SHP77 (cell line): Measurements from ENCODE around the gene XIST.
"Not testable (repeated sequence)": the region's sequence is repeated elsewhere in the genome, so short reads cannot be mapped to it uniquely, and the experiment has no call there.

ENCODE experiments used
- DNase-seq, 2 experiments: peaks; one replicate each; lab custom pipeline; 2025; lab: John Stamatoyannopoulos, UW

XIST gene

DNA sequence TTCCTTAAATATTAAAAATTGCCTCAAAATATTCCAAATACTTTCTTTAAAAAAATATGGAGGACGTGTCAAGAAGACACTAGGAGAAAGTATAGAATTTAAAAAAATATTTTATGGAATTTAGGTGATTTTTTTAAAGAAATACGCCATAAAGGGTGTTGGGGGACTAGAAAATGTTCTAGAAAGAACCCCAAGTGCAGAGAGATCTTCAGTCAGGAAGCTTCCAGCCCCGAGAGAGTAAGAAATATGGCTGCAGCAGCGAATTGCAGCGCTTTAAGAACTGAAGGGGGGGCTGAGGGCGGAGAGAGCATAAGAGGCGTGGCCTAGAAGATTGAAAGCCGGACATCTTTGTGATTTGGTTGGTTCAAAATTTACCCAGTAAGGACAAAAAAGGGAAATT, at the start of gene XIST:
XIST (minus strand) TSS at position 248 of the 400 bp plus-strand sequence.
- DNase-seq, result no peak

DNA sequence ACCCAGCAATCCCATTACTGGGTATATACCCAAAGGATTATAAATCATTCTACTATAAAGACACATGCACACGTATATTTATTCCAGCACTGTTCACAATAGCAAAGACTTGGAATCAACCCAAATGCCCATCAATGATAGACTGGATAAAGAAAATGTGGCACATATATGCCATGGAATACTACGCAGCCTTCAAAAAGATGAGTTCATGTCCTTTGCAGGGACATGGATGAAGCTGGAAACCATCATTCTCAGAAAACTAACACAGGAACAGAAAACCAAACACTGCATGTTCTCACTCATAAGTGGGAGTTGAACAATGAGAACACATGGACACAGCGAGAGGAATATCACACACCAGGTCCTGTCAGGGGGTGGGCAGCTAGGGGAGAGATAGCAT, 45.8 kb upstream of the XIST start:
- not testable (repeated sequence) for DNase-seq

DNA sequence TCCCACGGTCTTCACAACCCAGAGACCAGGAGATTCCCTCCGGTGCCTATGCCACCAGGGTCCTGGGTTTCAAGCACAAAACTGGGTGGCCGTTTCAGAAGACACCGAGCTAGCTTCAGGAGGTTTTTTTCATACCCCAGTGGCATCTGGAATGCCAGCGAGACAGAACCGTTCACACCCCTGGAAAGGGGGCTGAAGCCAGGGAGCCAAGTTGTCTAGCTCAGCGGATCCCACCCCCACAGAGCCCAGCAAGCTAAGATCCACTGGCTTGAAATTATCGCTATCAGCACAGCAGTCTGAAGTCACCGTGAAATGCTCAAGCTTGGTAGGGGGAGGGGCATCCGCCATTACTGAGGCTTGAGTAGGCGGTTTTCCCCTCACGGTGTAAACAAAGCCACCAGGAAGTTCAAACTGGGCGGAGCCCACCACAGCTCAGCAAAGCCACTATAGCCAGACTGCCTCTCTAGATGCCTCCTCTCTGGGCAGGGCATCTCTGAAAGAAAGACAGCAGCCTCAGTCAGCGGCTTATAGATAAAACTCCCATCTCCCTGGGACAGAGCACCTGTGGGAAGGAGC, 40.1 kb upstream of the XIST start:
- DNase-seq, result not testable (repeated sequence)

DNA sequence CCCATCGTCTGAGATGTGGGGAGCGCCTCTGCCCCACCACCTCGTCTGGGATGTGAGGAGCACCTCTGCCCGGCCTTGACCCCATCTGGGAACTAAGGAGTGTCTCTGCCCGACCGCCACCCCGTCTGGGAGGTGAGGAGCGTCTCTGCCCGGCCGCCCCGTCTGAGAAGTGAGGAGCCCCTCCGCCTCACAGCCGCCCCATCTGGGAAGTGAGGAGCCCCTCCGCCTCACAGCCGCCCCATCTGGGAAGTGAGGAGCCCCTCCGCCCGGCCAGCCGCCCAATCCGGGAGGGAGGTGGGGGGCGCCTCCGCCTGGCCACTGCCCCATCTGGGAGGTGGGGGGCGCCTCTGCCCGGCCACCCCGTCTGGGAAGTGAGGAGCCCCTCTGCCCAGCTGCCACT, 29.7 kb upstream of the XIST start:
- not testable (repeated sequence) for DNase-seq

DNA sequence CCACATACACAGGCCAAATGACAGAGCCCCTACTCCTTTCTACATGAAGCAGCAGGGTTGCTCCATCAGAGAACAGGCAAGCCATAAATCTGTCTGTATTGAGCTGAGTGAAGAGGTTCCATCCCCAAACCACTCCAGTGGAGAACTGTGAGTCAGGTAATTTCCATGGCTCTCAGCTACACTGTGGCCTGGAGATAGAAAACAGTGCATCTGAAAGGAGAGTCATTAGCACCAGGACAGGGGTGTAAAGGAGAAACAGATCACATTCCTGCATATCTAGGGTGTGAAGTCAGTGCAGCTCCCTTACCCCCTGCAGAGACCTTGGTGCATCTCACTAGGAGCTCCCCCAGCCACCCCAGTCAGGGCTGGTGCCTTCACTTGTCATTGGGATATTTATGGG, 25.2 kb upstream of the XIST start:
- no peak for DNase-seq

DNA sequence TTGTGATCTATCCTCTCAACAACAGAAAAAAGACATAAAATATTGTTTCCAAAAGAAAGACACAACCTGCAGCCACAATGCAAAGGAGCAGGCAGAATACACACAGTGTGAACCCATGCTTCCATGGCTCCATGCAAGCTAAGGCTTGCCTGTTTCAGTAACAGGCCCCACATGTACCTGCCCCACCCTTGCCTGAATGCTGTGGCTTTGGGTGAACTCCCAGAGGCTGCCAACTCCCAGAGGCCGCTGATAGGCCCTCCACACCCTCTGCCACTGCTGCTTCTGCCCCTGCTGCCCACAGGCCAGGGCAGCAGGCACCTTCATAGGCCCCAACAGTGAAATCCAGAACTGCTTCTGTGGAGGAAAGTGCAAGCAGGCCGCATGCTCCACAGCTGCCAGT, 24.4 kb upstream of the XIST start:
- no peak for DNase-seq

DNA sequence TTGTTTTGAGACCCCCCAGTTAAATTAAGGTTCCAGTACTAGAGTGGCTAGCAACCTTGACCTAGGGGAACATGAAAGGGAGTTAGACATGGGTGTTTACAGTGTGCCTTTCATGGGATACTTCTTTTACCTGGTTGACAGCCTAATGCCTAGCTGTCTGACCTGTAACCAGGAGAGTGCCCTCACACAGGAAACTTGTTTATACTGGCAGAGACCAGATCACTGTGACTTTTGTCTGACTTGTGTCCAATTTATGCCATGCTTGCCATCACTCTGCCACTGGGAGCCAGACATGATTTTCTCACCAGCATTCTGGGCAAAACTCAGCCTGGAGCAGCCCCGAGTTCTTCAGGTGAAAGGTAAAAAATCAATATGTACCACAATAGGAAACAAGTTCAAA, 16.4 kb upstream of the XIST start:
- DNase-seq, result no peak

DNA sequence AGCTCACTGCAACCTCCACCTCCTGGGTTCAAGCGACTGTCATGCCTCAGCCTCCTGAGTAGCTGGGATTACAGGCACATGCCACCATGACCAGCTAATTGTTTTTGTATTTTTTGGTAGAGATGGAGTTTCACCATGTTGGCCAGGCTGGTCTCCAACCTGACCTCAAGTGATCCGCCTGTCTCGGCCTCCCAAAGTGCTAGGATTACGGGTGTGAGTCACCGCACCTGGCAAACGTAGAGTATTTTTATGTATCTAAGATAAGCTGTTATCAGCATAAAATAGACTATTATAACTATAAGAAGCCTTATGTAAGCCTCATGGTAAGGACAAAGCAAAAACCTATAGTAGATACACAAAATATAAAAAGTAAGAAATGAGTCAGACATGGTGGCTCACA, 14.6 kb upstream of the XIST start:
- no peak for DNase-seq

DNA sequence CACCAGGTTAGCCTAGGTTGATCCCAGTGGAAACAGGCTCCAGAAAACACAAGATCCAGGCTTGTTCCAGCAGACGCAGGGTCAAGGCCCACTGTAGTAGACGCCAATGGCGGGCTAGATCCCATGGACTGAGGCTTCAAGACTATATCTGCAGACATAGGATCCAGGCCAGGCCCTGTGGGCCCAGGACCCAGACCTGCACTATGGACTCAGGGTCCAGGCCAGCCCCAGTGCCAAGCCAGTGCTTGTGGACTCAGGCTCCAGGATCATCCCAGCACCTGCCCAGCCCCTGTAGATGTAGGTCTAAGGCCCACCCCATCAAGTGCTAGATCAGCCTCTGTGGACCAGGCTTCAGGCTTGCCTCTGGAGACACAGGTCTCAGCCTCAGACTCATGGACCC, 11.3 kb upstream of the XIST start:
- no peak for DNase-seq

DNA sequence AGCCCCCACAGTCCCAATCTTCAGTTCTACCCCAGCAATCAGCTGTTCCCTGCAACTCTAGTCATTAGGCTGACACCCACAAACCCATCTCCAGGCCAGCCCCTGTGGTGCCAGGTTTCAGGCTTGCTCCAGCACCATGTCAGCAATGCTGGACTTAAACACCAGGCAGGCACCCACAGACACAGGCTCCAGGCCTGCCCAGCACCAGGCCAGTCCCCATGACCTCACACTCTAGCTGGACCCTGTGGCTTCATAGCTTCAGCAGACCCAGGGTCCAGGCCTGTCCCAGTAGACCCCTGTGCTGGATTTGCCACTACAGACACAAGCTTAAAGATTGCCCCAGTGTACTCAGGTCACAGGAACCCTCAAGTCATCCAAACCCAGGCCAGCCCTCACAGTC, 10.8 kb upstream of the XIST start:
- DNase-seq, result no peak

DNA sequence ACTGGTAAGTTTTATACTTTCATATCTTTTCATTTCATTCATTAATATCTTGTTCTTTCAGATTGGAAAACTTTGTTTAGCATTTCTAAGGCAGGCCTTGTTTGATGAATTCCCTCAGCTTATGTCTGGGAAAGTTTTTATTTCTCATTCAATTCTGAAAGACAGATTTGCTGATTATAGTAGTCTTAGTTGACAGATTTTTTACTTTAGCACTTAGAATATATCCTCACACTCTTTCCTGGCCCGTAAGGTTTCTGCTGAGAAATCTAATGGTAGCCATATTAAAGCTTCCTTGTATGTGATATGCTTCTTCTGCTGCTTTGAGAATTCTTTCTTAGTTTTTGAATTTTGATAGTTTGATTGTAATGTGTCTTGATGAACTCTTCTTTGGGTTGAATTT, 7.1 kb upstream of the XIST start:
- no peak for DNase-seq

DNA sequence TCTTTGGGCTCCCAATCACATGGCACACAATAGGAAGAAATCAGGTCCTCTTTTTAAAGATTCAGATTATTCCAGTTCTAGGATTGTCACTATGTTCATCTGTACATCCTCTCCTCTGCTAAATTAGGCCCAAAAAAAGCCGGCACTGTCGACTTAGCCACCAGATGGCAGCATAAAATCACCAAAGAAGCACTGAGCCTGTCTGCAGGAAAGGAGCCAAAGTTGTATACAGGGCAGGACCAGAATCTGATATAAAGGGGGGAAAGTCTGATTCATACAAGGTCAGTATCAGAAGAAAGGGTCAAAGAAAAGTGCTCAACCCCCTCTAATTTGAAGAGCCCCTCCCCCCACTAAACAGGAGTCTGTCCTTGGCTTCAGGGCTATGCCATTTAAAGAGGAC, 3.0 kb upstream of the XIST start:
- peak in 1 of 2 experiments; percentile 0 for DNase-seq

DNA sequence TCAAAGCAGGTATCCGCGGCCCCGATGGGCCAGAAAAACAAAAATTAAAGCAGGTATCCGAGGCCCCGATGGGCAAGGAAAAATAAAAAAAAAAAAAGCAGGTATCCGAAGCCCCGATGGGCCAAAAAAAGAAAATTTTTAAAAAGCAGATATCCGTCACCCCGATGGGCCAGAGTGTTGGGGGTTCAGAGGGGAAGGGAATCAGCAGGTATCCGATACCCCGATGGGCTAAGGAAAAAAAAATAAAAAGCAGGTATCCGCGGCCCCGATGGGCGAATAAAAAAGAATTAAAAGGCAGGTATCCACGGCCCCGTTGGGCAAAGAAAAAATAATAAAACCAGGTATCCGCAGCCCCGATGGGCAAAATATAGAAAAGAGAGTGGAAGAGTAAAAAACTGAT, 492 bp downstream of the XIST start:
- no peak for DNase-seq

DNA sequence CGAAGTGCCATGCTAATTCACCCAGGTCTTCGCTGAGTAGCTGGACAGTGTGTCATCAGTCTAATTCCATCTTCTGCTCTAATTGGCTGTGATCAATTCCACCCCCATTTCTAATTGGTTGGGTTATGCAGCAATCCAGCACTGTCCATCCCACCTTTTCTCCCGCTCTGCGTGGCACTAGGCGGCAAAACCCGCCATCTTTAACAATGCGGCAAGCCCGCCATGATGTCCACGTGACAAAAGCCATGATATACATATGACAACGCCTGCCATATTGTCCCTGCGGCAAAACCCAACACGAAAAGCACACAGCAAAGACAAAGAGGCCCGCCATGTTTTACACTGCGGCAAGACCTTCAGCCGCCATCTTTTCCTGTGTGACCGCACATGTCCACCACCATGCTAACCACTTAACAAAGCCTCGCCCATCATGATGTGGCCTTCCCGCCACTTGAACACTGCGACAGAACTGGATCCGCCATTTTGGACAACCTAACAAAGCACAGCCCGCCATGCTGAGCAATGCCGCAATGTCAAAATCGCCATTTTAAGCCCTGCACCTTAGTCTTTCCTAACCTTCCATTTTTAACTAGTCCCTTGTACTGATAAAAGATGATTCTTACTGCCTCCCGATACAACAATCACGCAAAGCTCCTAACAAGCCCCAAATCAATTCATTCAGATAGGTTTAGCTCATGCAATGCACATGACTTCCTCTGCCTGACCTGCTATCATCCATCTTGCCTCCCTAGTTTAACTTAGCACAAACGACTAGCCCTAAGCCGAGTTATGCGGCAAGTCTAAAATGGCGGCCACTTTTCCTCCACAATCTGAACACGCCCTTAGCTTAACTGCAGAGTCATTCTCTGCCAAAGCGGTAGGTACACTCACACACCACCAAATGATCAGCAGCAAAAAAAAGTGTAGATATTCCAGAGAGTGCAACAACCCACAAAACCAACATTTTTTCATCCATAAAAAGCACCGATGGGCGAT, 1.2 kb downstream of the XIST start:
- DNase-seq, result no peak

DNA sequence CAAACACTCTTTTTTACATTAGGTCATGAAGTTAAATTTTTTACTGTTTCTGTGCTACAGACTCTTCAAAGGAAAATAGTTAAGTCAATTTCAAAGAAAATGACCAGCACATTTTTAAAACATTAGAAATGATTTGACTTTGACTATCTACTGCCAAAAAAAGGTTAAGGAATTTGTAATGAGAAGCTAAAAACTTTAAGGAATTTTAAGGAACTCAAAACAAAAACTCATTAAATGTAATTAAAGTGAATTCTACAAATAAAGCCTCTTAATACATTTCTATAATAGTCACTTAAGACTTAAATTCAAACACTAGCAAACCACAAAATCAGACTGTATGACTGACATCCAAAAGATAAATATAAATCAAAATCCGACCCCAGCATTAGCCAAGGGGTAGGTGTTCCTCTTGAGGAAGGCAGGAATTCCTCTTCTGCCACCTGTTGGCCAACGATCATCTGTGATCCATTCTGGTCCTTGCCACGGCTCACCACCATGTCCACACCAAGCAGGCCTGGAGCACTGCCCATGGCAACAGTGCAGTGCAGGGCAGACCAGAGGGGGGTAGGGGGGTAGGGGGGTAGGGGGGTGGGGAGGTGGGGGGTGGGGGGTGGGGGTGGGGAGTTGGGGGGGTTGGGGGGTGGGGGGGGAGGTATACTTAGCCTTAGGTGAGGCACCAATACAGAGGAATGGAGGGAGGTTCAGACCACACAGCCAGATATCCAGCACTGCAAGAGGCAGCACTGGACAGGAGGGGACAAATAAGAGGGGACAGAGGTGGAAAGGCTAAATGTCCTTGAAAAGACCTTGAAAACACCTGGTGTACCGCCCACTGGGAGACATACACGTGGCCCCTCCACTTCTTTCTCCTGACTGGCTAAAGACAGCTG, 2.1 kb downstream of the XIST start:
- peak in 1 of 2 experiments; percentile 0 for DNase-seq

DNA sequence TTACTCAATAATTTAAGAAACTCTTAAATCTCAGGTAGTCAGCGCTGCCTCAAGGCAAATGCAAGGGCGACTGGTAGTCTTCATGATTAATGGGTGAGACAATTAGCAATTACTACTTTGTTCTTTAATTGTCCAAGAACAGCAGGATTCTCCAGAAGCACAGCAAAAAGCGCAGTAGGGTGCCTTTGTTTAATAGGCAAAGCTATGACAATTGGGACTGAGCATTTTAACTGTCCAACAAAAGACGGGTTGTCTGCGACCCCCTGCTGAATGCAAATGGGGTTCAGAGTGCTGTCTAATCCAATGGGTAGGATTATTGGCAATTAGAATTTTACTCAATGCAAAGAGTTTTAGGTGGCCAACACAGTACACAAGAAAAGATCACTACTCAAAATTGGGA, 3.4 kb downstream of the XIST start:
- DNase-seq, result no peak

DNA sequence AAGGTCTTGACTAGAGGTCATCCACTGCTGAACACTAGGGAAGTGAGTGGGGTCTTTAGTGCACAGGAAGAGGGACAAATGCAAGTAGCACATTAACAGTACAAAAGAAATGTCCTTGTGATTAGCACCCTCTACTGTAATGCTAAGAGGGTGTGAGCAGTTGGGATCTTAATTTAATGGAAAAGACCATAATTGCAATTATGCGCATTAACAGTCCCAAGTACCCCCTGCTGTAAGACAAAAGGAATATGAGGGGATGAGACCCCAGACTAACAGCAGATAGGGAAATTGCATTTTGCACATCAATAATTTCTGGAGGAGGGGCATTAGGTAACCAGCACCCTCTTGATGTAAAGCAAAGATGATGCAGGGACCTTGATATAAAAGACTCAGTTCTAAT, 4.5 kb downstream of the XIST start:
- DNase-seq, result no peak

DNA sequence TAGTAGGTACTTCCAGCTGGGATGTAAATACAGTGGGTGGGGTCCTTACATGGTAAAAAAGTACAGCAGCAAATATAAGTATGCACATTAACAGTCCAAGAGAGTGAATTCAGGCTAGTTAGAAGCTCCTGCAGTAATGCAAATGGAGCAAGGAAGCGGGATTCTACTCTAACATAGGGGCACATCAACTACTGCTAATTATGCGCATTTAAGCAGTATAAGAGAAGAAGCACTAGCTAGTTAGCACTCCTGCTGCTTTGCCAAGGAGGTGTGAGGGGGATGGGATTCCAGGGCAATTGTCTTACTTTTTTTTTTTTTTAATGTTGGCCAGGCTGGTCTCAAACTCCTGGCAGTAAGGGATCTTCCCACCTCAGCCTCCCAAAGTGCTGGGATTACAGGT, 5.4 kb downstream of the XIST start:
- no peak for DNase-seq

DNA sequence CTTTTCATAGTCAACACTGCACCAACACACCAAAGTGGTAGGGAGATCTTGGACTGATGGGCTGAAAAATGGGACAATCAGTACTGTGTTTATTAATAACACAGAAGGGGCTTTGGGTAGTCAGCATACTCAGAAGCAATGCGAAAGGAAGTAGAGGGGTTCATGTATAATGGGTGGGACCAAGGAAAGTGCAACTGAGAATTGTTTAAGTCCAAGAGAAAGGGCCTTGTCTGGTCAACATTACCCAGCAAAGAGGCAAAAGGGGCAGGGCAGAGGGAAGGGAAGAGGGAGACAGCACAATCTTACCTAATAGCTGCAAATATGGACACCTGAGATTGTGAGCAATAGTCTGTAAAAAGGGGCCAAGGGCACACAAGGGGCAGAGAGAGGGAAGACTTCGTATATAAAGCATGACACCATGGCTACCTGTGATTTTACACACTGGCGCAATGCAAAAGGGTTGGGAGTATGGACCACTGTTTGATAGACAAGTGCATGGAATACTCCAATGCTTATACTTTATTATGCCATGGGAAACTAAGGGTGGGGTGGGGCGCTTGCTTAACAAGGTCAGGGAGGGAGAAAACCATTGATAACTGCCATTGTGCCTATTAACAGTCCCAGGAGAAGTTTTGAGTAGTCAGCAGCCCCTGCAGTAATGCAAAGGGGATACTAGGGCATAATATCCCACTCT, 9.8 kb downstream of the XIST start:
- DNase-seq, result no peak

DNA sequence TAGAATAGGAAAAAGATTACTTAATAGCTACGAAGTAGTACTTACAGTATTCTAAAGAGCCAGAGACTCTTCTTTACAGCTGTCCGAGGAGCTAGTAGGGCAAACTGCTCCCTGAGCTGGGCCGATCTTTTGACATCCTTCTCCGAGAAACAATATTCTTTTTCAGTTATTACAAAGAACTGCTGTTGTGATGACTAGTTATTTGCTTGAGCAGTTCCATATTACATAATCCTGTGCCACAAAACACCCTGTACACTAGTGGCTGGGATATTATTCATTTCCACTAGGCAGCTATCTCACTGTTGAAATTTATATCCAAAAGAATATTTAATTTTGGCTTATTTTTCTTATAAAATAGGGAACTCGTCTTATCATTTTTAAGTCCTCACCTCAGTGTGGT, 11.2 kb downstream of the XIST start:
- no peak for DNase-seq

DNA sequence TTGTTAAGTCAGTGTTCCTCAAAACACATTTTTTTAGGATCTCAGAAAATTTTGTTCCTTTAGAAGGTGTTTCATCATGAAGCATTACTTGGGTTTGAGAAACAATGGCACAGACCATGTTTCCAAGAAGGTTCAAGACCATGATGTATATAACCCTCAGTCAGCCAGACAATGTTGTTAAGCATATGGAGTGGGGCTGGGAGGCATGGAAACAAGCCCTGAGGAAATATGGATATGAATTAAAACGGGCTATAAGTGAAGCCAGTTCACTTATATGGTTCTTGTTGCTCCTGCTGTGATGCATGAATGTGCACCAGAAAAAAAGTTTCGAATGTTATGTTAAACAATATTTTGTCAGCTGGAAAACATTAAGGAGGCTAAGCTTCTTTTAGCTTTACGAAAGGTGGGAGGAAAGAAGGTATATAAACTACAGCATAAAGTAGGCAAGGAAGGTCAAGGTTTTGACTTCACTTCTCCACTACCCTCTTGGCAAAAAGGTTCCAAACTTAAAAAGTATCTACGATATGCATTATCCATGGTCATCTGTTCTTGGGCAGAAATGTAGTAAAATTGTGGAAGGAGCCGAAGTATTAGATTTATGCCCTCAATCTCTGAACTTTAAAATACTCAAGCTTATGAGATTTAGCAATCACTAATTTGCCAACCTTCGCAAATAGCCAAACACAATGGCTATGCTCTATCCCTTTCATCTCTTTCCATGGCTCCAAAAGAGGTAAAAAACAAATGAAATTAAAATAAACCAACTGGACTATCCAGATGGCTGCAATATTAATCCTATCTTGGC, 12.2 kb downstream of the XIST start:
- no peak for DNase-seq
